Femur (tissue), 1 donor: ENCODE data around the gene MEGF11.
"Not testable (repeated sequence)": the region's sequence is repeated elsewhere in the genome, so short reads cannot be mapped to it uniquely, and the experiment has no call there.

Experiments
- DNase-seq: peaks from one replicate; pipeline ENCODE4 v3.0.0-alpha.2; 2017

Gene MEGF11

GRCh38 chr15:65909831-65910230 is 343.7 kb downstream of the MEGF11 start:
- DNase-seq: peak; percentile 13

GRCh38 chr15:65908876-65909275 is 344.7 kb downstream of the MEGF11 start:
- peak; percentile 10 for DNase-seq

- peak; percentile 5 for DNase-seq
These were observed 345.9 kb downstream of the MEGF11 start for GRCh38 chr15:65907661-65908060.

GRCh38 chr15:65906396-65906795 is 347.2 kb downstream of the MEGF11 start:
- no peak for DNase-seq

GRCh38 chr15:65904301-65904700 is 349.2 kb downstream of the MEGF11 start:
- no peak for DNase-seq

GRCh38 chr15:65903296-65904073 is 350.1 kb downstream of the MEGF11 start:
- DNase-seq: no peak

GRCh38 chr15:65902373-65902772 is 351.2 kb downstream of the MEGF11 start:
- DNase-seq: peak; percentile 52

GRCh38 chr15:65901836-65902235 is 351.7 kb downstream of the MEGF11 start:
- DNase-seq: no peak

- no peak for DNase-seq
These were observed 352.2 kb downstream of the MEGF11 start for GRCh38 chr15:65901336-65901735.

GRCh38 chr15:65900488-65900887 is 353.1 kb downstream of the MEGF11 start:
- DNase-seq: no peak

- no peak for DNase-seq
These were observed 357.3 kb downstream of the MEGF11 start for GRCh38 chr15:65896236-65896635.

GRCh38 chr15:65893060-65893459 is 360.5 kb downstream of the MEGF11 start:
- no peak for DNase-seq

- no peak for DNase-seq
These were observed 364.6 kb downstream of the MEGF11 start for GRCh38 chr15:65888981-65889380.

GRCh38 chr15:65887565-65887964 is 366.0 kb downstream of the MEGF11 start:
- DNase-seq: no peak

GRCh38 chr15:65885668-65886218 is 367.8 kb downstream of the MEGF11 start:
- DNase-seq: no peak

- DNase-seq: no peak
These were observed 369.0 kb downstream of the MEGF11 start for GRCh38 chr15:65884511-65884910.

GRCh38 chr15:65883571-65883970 is 370.0 kb downstream of the MEGF11 start:
- no peak for DNase-seq

GRCh38 chr15:65881766-65882434 is 371.6 kb downstream of the MEGF11 start:
- no peak for DNase-seq

GRCh38 chr15:65877749-65878148 is 375.8 kb downstream of the MEGF11 start:
- no peak for DNase-seq

- no peak for DNase-seq
These were observed 378.1 kb downstream of the MEGF11 start for GRCh38 chr15:65875458-65875857.

GRCh38 chr15:65873256-65873655 is 380.3 kb downstream of the MEGF11 start:
- DNase-seq: no peak

GRCh38 chr15:65872596-65872995 is 381.0 kb downstream of the MEGF11 start:
- not testable (repeated sequence) for DNase-seq

- DNase-seq: not testable (repeated sequence)
These were observed 381.7 kb downstream of the MEGF11 start for GRCh38 chr15:65871886-65872285.

- no peak for DNase-seq
These were observed 382.5 kb downstream of the MEGF11 start for GRCh38 chr15:65870889-65871533.
